Spleen (tissue), 7 donors: ENCODE data around the gene MEGF6.
A peak's percentile ranks its signal among the peaks of the same experiment; 100 is the strongest.

Source experiments
- POLR2A ChIP-seq, 3 donors: fragments of 450-650 bp; IDR thresholded peaks; one replicate each; pipeline ENCODE4 v1.5.1; 2017; ENCODE audit warnings: antibody characterized with exemption in 3 of 3, mild to moderate bottlenecking in 1 of 3
- POLR2AphosphoS5 ChIP-seq, 3 donors: sonication (generic); formaldehyde crosslinking; IDR thresholded peaks; one replicate each; pipeline ENCODE4 v1.5.1; 2017; ENCODE audit warnings: antibody characterized with exemption in 3 of 3
- TF ChIP-seq, protein P1 (sequence below), 11 experiments: fragments of 200-600 bp in 7 of 11; fragments of 450-650 bp in 4 of 11; sonication (generic) in 4 of 11; IDR thresholded peaks in 8 of 11; conservative IDR thresholded peaks in 3 of 11; 1 replicate in 7 of 11; 2 replicates in 4 of 11; pipeline versions ENCODE4 v1.4.0 to v1.8.0; 2016 to 2021; ENCODE audit warnings: antibody characterized with exemption in 11 of 11, inconsistent platforms in 4 of 11, mild to moderate bottlenecking in 1 of 11
- donor health status: DM: no; HTN: no; CAD: no; lungs with moderate emphysema.
- donor health status: DM: no; HTN: no; CAD: no.
- donor health status: DM: no; HTN: no; CAD: no.

DNA sequence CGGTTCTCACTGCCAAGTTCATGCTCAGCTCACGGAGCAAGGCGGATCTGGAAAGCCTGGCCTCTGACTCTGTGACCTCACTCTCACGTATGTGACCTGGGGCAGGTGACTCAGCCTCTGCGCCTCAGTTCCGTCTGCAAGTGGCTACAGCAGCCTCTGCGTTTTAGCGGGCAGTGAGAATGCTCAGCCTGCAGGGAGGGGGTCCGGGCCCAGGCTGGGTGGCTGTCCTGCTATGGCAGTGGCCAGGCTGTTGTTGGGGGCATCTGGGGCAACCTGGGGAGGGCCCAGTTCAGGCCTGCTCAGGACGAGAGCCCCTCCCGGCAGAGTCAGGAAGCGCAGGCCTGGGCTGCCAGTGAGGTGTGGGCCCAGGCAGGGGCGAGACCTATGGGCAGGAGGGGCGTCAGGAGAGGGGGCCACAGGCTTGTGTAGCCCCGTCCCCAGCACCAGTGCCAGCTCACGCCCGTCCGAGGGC, 128.9 kb downstream of the MEGF6 start:
- TF ChIP-seq, protein P1, sequence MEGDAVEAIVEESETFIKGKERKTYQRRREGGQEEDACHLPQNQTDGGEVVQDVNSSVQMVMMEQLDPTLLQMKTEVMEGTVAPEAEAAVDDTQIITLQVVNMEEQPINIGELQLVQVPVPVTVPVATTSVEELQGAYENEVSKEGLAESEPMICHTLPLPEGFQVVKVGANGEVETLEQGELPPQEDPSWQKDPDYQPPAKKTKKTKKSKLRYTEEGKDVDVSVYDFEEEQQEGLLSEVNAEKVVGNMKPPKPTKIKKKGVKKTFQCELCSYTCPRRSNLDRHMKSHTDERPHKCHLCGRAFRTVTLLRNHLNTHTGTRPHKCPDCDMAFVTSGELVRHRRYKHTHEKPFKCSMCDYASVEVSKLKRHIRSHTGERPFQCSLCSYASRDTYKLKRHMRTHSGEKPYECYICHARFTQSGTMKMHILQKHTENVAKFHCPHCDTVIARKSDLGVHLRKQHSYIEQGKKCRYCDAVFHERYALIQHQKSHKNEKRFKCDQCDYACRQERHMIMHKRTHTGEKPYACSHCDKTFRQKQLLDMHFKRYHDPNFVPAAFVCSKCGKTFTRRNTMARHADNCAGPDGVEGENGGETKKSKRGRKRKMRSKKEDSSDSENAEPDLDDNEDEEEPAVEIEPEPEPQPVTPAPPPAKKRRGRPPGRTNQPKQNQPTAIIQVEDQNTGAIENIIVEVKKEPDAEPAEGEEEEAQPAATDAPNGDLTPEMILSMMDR (IDR thresholded peaks at IDR 0.05 in 8 of 11, conservative IDR thresholded peaks at IDR 0.05 in 3 of 11) = peak in 1 of 11 experiments; percentile 15
- TF ChIP-seq POLR2A (IDR thresholded peaks at IDR 0.05) (no peak), POLR2AphosphoS5 (IDR thresholded peaks at IDR 0.05) (peak in 1 of 3 donors; percentile 8)
